PFSK-1 (cell line): ENCODE measurements around the gene NT5M.

ENCODE experiments used
- POLR2AphosphoS5 ChIP-seq: IDR thresholded peaks from 2 replicates; pipeline ENCODE4 v1.6.1; 2012; ENCODE audit warnings: low read depth, mild to moderate bottlenecking, control low read depth, low read length, moderate library complexity
- REST ChIP-seq, 2 experiments: IDR thresholded peaks; 2 replicates each; pipeline versions ENCODE4 v1.6.1 to v1.8.0; 2011 to 2012; ENCODE audit warnings: low read depth in 2 of 2, low read length in 2 of 2, control low read depth in 1 of 2, inconsistent platforms in 1 of 2, mild to moderate bottlenecking in 1 of 2, moderate library complexity in 1 of 2; ENCODE audit not compliant: insufficient read depth in 1 of 2
- SIN3A ChIP-seq: IDR thresholded peaks from 2 replicates; pipeline ENCODE4 v1.6.1; 2012; ENCODE audit warnings: mild to moderate bottlenecking, low read length, moderate library complexity, borderline replicate concordance; ENCODE audit not compliant: insufficient read depth
- TAF1 ChIP-seq: IDR thresholded peaks from 2 replicates; pipeline ENCODE4 v1.6.1; 2012; ENCODE audit warnings: low read length, control low read depth, borderline replicate concordance; ENCODE audit not compliant: insufficient read depth

- no peak for TF ChIP-seq TAF1
- no peak for TF ChIP-seq REST (IDR thresholded peaks at IDR 0.05; ENCODE audit: insufficient read depth in 1 of 2, low read depth in 2 of 2, low read length in 2 of 2)
- no peak for TF ChIP-seq POLR2AphosphoS5
- TF ChIP-seq SIN3A = no peak
Measured at GRCh38 chr17:17388657-17389496, 85.7 kb downstream of the NT5M start.
